Hepatic stellate cell (primary cell): ENCODE measurements around the gene LRRC74B.
"Not testable (repeated sequence)": the region's sequence is repeated elsewhere in the genome, so short reads cannot be mapped to it uniquely, and the experiment has no call there.

ENCODE experiments used
- DNase-seq: peaks from one replicate; pipeline ENCODE4 v3.0.0; 2011; ENCODE audit warnings: low spot score

Gene LRRC74B

GRCh38 chr22:21077884-21078508 lies 32.2 kb downstream of the LRRC74B start:
- DNase-seq, result no peak

GRCh38 chr22:21078916-21079315 lies 33.2 kb downstream of the LRRC74B start:
- DNase-seq, result no peak

- no peak for DNase-seq
Observed at GRCh38 chr22:21079493-21079892, 33.7 kb downstream of the LRRC74B start.

DNA sequence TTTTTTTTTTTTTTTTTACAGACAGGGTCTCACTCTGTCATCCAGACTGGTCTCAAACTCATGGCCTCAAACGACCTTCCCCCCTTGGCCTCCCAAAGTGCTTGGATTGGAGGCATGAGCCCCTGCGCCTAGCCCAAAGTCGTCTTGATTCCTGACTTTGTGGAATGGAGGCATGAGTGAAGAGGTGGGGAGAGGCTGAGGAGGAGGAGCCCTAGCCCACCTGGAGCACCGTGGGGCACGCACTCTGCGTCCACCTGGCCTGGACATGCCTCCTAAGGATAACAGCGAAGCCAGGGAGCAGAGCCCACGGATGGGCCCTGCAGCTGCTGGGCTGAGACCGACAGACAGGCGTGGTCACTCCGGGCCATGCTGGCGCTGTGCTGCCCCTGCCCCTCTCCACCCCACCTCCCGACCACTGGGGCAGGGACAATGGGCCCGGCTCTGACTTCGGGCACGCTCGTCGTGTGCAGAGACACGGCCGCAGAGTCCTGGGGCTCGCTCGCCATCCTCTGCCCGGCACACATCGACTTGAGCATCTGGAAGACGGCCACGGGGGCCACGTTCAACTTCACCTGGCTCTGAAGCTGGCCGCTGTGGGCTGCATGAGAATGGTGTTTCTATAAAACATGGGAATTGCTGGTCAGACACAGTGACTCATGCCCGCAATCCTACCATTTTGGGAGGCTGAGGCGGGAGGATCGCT lies 34.8 kb downstream of the LRRC74B start:
- no peak for DNase-seq

GRCh38 chr22:21082248-21082647 lies 36.5 kb downstream of the LRRC74B start:
- DNase-seq, result no peak

- DNase-seq, result no peak
Observed at GRCh38 chr22:21087119-21087518, 41.4 kb downstream of the LRRC74B start.

DNA sequence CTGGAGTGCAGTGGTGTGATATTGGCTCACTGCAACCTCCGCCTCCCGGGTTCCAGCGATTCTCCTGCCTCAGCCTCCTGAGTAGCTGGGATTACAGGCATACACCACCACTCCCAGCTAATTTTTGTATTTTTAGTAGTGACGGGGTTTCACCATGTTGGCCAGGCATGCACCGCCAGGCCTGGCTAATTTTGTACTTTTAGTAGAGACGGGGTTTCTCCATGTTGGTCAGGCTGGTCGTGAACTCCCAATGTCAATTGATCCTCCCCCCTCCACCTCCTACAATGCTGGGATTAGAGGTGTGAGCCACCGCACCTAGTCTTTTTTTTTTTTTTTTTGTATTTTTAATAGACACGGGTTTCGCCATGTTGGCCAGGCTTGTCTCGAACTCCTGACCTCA lies 42.2 kb downstream of the LRRC74B start:
- not testable (repeated sequence) for DNase-seq

DNA sequence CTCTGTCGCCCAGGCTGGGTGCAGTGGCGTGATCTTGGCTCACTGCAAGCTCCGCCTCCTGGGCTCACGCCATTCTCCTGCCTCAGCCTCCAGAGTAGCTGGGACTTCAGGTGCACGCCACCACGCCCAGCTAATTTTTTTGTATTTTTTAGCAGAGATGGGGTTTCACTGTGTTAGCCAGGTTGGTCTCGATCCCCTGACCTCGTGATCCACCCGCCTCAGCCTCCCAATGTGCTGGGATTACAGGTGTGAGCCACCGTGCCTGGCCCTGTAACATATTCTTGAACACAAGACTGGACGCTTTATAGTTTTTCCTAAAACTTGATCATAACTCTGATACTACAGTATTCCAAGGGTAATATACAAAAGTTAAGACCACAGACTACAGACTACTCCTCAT lies 45.5 kb downstream of the LRRC74B start:
- DNase-seq, result not testable (repeated sequence)

DNA sequence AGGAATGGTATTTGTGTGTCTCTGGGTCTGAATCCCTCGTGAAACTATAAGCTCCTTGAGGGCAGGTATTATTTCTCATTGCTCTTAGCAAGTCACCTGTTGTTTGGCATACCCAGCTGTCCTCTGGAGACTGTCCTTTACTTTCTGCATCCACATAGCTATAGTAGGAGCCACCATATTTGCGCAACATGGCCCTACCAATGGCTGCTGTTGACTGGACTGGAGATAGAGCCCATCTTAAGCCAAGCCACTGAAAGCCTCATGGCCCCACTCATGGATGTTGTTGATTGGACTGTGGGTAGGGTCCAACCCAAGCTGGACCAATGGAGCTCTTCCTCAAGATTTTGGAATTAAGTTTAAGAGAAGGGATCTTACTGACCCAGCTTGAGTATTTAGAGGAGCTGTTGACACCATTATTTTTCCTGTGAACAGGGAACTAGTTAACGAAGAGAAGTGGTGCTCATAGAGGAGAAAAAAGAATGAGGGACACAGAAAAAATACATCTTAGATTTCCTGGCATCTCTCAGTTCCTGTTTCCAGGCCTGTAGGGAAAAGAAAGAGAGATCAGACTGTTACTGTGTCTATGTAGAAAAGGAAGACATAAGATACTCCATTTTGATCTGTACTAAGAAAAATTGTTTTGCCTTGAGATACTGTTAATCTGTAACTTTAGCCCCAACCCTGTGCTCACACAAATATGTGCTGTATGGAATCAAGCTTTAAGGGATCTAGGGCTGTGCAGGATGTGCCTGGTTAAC lies 47.2 kb downstream of the LRRC74B start:
- DNase-seq, result no peak

- DNase-seq, result not testable (repeated sequence)
Observed at GRCh38 chr22:21093555-21094137, 47.9 kb downstream of the LRRC74B start.

DNA sequence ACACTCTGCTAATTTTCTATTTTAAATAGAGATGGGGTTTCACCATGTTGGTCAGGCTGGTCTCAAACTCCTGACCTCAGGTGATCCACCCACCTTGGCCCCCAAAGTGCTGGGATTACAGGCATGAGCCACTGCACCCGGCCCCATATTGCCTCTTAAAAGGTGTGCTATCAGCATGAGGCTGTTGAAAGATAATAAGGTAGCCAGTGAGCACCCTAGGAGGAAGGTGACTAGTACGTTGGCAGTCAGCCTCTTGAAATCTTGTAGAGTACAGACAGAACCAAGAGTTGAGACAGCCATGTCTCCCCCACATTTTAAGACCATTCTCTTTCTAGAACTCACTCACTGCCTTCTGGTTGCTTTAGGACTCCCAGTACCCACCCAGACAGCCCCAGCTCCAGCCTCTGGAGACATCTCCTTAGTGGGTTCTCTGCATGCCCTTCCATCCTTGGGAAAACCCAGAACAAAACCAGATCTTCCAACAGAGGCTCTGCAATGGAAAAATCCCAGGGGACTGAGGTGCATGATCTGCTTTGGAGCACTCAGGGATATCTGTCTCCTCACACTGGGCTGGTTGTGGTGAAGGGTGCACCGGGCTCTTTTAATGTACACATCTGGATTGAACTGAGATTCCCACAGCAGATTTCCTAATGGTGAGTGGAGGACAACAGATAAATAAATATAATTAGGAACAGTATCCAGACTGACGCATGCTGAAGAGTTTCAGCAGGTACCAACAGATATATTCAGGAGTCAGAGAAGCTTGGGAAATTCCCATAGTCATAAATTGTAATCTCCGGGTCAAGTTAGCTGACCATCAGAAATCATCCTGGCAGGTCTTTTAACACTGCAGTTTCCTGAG lies 49.4 kb downstream of the LRRC74B start:
- DNase-seq, result no peak

DNA sequence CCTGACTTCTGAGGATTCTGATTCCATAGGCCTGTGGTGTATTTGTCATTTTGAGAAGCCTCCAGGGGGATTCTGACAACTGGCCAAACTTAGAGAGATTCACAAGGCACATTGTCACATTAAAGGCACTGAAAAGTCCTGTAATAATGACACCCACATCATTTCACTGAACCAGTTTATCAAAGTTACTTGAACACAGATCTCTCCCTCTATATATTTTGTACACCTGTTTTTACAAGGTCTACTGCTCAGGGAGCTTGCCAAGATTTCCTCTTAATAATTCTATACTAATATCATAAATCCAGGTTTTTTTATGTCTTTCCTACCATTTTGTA lies 50.0 kb downstream of the LRRC74B start:
- no peak for DNase-seq

- not testable (repeated sequence) for DNase-seq
Observed at GRCh38 chr22:21096878-21097277, 51.1 kb downstream of the LRRC74B start.

DNA sequence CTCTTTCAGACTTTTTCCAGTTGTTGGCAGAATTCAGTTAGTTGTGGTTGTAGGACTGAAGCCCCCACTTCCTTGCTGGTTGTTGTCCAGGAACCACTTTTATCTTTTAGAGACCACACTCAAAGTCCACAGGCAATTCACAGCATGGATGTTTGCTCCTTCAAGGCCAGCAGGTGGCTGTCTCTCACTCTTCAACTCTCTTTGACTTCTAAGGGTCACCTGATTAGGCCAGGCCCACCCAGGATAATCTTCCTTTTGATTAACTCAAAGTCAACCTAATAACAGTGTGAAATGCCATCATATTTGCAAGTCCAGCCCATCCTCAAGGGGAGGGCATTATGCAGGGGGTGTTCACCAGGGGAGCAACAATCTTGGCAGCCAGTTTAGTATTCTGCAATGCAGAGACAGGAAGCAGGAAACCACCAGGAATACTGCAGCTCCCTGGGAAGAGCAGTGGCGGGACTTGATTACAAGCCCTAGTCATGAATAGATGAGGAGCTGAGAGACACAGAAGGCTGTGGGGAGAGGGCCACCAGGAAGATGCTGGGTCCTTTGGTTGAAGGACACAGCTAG lies 52.4 kb downstream of the LRRC74B start:
- no peak for DNase-seq

GRCh38 chr22:21099578-21099977 lies 53.8 kb downstream of the LRRC74B start:
- DNase-seq, result no peak

DNA sequence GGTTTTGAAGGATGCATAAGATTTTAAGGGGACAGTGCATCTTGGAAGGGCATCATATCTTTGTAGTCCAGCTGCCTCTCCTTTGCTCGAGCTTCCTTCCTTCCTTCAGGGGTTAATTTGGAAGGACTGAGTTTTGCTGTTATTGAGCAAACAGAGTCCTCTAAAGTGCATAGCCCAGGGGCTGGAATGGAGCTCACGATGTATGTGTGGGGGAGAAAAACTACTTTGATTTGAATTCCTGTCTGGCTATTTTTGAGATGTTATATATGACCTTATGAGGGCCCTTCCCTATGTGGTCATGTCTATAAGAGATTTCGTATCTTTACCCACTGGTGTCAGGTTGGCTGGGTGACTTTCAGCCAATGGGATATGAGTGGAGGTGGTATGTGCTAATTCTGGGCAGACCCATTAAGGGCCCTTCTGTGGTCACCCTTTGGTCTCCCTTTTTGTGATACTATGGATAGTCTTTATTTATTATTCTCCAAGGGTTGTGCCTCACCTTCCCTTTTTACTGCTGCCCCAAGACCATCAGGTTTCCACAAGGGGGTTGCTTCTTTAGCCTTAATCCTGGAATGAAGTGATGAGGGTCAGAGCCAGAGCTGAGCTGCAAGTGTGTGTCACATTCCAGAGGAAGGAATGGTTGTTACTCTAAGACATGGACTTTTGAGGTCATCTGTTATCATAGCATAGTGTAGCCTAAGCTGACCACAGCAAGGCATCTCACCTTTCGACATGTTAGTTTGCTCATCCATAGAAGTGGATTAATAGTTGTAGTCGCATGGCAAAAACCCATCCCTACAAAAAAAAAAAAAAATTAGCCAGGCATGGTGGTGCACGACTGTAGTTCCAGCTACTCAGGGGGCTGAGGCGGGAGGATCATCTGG lies 54.6 kb downstream of the LRRC74B start:
- DNase-seq, result no peak

GRCh38 chr22:21101877-21102638 lies 56.3 kb downstream of the LRRC74B start:
- no peak for DNase-seq

- peak; percentile 77 for DNase-seq
Observed at GRCh38 chr22:21102659-21103267, 57.0 kb downstream of the LRRC74B start.

DNA sequence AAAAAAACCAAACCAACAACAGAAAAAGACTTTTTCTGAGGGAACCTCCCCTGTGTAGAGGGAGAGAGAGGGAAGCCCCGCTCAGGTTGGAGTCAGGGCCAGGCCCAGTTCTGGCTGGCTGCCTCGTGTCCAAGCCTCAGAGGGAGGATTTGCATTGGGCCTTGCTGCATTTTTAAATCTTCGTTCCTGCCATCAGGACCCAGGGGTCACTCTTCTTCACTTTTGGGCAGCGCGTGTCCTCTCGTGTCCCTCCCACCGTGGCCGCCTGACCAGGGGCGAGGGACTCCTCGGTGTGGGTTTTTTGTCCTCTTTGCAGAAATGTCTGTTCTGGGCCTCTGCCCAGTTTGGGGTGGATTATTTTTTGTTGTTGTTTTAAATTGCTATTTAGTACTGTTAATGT lies 57.9 kb downstream of the LRRC74B start:
- DNase-seq, result no peak
